LoVo (cell line): Measurements from ENCODE around the gene OVOL3.
"Not testable (repeated sequence)": the region's sequence is repeated elsewhere in the genome, so short reads cannot be mapped to it uniquely, and the experiment has no call there.

Source experiments
- DNase-seq: peaks from one replicate; pipeline ENCODE4 v3.0.0-alpha.2; 2016; ENCODE audit warnings: low spot score

OVOL3 gene

DNA sequence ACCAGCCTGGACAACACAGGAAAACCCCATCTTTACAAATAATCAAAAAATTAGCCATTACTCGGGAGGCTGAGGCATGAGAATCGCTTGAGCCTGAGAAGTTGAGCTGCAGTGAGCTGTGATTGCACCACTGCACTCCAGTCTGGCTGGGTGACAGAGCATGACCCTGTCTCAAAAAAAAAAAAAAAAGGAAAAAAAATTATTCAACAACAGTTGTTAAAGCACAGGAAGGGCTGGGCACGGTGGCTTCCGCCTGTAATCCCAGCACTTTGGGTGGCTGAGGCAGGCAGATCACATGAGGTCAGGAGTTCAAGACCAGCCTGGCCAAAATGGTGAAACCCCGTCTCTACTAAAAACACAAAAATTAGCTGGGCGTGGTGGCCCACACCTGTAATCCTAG, 20.3 kb downstream of the OVOL3 start:
- DNase-seq = not testable (repeated sequence)

DNA sequence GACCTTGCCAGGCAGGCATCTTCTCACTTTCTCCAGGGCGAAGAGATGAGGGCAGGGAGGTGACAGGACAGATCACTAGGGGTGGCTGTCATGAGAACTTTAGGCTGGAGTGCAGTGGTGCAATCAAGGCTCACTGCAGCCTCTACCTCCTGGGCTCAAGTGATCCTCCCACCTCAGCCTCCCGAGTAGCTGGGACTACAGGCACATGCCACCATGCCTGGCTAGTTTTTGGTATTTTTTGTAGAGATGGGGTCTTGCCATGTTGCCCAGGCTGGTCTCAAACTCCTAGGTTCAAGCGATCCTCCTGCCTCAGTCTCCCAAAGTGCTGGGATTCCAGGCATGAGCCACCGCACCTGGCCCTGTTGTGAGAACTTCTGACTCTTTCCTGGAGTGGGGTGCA, 23.9 kb downstream of the OVOL3 start:
- not testable (repeated sequence) for DNase-seq

DNA sequence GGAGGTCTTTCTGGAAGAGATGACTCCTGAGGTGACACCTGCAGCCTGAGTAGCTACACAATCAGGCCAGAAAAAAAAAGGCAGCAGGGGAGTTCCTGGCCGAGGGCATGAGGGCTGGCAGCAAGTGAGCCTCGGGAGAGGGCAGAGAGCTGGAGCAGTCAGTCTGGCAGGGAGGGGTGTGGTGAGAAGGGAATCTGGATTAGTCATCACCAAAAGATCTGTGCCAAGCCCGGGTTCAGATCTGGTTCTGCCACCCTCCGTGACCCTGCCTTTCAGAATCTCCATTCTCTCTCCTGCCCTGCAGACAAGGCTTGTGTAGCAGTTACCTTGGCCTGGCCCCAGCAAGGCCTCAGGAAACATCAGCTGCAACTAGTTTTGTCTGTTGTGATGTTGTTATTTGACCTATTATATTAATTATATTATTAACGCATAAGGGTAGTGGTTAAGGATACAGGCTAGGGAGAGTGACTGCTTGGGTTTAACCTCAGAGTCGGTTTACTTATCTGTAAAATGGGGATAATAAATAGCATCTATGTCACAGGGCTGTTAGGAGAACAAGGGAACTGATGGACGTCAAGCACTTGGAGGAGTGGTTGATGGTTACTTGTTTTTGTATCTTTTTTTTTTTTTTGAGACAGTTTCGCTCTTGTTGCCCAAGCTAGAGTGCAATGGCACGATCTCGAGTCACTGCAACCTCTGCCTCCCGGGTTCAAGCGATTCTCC, 26.2 kb downstream of the OVOL3 start:
- peak; percentile 89 for DNase-seq

DNA sequence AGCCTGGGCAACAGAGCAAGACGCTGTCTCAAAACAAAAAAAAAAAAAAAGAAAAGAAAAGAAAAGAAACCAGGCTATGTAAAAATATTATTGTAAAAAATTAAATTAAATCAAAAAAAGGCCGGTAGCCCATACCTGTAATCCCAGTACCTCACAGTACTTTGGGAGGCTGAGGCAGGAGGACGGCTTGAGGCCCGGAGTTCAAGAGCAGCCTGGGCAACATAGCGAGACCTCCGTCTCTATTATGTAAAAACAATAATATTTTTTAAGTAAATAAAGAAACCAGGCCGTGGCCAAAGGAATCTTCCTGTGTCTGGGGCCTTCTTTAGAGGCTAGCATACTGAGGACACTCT, 28.2 kb downstream of the OVOL3 start:
- DNase-seq = no peak

DNA sequence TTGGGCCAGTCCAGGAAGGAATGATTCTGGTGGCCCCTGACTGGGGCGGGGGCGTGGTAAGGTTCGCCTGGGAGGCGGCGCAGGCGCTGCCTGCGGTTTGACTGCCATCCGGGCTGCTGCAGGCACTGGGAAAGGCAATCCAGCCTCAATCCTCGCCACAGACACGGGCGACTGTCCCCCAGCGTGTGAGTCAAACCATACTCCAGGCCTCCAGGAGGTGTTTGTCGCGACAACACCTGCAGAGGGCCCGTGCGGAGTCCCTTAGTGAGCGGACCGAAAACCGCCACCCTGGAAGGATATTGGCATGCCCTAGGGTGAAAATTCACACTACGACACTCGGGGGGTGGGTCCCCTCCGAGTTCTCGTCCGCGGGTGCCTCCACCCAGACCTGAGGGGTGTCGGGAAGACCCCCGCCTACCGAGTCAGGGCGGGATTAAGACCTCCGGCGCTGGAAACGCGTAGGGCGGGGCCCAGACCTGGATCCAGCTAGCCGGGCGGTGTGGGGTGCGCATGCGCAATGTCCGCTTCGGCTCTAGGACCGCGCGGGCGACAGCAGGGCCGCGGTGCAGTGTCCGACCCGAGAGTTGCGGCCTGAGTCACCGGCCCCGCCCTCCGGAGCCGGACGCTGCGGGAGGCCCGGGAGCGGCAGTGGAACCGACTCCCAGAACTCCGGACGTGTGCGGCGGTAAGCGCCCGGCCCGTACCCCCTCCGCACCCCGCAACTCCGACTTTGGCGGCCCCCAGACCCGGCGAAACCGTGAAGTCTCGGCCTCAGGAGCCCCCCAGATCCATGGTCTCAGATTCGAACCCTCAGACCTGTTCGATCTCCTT, 28.7 kb downstream of the OVOL3 start, which contains the start of gene CAPNS1:
CAPNS1 (plus strand) TSS at position 594 of the 831 bp plus-strand sequence. CDS start 946 bp downstream, outside the sequence.
- DNase-seq = peak; percentile 98

DNA sequence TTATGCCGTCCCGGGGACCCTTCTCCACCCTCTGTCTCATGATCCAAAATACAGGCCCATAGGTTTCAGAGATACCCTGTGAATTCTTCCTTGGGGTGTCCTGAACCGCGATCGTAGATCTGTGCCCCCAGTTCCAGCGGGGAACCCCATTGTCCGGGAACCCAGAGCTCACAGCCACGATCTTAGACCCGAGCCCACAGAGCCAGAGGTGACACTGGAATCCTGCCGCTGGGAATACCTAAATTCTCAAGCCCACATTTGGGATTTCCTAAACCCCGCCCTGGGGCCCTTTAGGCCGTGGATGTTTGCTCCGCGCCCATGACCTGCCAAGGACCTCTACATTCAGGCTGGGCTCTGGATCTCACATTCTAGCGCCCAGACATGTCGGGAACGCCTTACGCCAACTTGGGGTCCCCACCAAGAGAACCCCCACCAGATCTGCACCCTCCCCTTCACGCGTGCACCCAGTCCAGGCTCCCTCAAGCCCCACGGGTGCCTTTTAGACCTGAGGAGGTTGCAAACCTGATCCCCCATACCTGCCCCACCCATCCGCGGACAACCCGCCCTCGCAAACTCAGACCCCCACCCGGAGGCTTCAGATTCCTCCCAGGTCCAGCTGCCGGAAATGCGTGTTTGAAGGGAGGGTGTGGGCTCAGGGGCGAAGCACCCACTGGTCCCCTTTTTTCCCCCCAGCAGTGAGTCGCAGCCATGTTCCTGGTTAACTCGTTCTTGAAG, 29.5 kb downstream of the OVOL3 start:
- peak; percentile 36 for DNase-seq

DNA sequence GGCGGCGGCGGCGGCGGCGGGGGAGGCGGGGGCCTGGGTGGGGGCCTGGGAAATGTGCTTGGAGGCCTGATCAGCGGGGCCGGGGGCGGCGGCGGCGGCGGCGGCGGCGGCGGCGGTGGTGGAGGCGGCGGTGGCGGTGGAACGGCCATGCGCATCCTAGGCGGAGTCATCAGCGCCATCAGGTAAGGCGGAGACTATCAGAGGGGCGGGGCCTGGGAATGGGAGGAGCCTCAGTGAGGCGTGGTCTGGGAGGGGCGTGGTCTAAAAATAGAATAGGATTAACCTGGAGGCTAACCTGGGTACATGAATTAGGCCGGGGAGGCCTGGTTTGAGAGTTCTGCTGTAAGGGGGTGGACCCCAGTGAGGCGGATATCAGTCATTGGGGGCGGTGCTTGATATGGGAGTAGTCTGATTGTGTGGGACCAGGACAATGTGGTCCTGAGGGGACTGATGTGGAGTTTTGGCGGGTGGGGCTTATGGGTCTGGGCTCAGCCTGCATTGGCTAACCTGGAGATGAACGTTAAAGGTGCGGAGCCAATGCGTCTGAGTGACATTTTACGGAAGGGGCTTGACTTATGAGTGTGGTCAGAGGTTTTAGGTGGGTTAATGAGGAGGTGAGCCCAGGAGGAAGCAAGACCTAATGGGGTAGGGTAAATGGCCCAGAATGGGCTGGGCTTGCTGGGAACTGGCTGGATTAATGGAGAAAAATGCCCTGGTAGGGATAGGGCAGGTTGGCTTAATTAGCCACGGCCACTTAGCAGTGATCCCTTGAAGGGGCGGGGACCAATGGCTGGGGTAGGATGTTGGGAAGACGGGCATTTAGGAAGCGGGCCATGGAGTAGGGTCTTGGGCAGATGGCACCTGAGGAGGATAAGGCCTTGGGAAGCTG, 30.3 kb downstream of the OVOL3 start:
- peak; percentile 89 for DNase-seq

DNA sequence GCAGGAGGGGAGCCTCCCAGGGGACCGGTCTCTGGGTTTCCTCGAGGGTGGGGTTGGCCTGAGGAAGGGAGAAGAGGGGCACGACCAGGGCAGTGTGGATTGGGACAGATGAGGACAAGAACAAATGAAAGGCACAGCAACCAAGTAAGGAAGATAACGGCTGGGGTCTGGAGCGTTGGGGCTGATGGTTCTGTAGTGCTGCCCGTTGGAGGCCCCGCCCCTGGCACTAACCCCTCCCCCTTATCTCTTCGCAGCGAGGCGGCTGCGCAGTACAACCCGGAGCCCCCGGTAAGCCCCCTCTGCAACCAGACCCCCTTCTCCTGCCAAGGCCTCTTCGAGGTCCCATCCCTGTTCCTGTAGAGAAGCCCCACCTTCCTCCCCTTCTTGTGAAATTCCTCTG, 31.1 kb downstream of the OVOL3 start:
- no peak for DNase-seq

DNA sequence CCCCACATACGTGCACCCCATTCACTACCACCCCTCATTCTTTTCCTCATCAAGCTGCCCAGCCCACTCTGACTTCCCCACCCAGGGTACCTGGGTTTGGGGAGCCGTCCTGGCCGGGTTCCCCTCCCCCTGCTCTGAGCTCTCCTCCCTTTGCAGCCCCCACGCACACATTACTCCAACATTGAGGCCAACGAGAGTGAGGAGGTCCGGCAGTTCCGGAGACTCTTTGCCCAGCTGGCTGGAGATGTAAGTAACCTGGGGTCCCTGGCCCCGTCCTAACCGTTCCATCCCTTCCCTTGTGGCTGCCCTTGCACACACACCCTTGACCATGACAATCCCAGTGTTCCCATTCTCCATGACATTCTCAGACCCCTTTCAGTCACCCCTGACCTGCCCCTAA, 31.6 kb downstream of the OVOL3 start:
- no peak for DNase-seq

DNA sequence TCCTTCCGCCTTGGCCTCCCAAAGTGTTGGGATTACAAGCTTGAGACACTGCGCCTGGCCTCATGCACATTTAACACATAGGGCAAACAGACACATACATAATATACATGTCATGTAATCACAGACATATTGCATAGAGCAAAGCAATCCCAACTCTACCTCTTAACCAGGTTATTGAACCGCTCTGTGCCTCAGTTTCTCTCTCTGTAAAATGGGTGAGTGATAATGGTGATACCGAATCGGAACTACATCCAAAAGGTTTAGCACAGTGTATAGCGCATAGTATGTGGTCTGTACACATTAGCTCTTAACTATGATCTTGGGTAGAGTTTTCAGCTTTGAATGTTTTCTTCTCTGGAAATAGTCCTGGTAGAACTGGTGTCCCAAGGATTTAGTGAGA, 33.7 kb downstream of the OVOL3 start:
- DNase-seq = no peak

DNA sequence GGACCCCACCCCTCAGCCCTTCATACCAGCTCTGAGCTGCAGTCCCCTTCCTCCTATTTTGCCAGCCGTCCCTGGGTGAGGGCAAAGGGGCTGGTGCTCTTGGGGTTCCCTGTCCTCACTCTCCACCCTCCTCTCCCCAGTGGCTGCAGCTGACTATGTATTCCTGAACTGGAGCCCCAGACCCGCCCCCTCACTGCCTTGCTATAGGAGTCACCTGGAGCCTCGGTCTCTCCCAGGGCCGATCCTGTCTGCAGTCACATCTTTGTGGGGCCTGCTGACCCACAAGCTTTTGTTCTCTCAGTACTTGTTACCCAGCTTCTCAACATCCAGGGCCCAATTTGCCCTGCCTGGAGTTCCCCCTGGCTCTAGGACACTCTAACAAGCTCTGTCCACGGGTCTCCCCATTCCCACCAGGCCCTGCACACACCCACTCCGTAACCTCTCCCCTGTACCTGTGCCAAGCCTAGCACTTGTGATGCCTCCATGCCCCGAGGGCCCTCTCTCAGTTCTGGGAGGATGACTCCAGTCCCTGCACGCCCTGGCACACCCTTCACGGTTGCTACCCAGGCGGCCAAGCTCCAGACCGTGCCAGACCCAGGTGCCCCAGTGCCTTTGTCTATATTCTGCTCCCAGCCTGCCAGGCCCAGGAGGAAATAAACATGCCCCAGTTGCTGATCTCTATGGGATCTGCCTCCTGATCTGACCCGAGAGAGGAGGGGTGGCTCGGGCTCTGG, 38.9 kb downstream of the OVOL3 start:
- DNase-seq = no peak

DNA sequence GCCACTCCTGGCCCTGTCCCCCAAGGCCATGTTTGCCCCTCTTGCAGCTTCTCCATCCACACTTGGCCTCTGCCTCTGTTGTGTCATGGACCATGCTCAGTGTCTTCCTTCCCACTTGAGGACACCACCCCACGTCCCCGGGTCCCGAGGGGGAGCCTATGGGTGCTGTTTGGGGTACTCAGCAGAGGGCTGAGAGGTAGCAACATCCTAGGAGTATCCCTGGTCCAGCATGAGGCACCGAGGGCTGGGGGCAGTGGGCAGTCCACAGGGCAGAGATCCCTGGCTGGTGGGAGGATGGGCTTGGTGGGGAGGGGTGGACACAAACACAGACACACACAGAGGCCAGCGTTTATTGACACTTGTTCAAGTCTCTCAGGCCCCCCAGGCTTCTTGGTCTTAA, 39.6 kb downstream of the OVOL3 start:
- no peak for DNase-seq

DNA sequence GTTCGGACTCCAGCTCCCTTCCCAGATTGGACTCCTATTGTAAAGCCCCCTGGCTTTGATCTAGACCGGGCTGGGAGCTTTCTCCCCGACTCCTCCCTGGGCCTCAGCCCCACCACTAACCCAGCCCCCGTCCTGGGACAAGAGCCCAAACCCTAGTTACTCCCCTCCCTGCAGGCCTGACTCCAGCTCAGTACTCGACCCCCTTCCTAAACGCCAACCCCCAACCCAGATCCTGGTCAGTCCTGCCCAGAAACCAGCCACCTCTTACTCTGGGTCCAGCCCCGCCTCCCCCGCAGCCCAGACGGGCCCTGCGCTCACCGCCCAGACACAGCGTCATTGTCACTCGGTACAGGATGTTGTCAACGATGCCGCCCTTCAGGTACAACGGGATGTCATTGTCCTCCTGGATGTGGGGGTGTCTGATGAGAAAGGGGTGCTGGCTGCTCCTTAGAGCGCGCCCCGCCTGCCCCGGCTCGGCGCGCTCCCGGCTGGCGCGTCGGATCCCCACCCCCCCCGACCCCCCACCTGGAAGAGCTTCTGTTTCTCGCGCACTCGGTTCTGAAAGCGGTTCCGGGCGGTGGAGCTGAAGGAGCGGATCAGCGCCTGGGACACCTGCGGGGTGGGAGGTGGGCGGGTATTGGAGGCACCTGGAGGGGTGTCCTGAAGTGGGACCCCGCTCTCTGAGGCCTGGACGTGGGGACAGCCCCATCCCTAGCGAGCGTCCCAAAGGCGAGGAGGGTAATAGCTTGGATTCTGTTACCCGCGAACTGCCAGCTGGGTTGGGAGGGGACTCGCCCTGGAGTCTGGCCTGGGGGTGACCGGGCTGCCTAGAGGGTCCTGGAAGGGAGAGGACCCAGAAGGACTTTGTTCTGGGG, 40.4 kb downstream of the OVOL3 start:
- no peak for DNase-seq

DNA sequence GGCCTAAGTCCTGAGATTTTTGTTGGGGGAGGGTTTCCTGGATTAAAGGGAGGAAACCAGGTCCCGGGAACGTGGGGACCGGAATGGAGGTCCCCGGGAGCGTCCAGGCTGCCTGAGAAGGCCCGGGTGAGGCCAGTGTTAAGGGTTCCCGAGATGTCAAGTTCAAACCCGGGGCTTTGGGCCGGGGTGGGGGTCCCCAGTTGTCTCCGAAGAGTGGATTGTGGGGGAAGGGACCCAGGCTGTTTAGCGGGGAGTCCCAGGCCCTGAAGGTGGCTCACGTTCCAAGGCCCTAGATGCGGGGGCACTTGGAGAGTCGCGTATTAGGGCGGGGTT, 41.0 kb downstream of the OVOL3 start:
- no peak for DNase-seq

DNA sequence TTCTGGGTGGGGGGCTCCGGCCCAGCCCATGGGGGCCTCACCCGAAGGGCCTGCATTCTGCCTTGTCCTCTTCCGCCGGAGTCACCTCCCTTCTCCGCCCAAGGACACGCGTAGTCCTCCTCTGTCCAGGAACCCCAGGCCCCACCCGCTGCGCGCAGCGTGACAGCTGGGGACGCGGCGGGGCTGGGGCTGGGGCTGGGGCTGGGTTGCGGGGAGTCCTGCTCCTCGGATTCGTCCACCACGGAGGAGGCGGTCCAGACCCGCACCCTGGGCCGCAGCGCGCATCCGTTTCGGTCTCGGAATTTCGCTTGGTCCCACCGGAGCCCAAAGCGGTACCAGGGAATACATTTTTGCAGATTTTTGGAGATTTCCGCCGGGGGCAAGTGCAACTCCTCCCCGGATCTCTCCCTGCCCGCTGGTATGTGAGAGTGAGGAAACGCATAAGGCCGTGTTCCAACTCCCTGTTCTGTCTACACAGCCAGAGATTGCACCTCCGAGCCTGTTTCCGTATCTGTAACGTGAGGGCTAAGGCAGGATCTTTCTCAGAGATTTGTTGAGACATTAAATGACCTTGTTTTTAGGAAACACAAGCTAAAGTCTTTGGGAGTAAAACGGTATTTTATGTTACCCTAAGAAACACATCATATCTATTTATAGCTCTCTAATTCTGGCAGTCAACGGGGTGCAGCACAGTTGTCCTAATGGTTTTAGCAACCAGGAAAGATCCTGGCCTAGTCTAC, 41.6 kb downstream of the OVOL3 start, which contains the start of gene COX7A1:
COX7A1 (minus strand) TSS at position 96 of the 740 bp plus-strand sequence; CDS start at position 56, 40 bp downstream.
- no peak for DNase-seq

DNA sequence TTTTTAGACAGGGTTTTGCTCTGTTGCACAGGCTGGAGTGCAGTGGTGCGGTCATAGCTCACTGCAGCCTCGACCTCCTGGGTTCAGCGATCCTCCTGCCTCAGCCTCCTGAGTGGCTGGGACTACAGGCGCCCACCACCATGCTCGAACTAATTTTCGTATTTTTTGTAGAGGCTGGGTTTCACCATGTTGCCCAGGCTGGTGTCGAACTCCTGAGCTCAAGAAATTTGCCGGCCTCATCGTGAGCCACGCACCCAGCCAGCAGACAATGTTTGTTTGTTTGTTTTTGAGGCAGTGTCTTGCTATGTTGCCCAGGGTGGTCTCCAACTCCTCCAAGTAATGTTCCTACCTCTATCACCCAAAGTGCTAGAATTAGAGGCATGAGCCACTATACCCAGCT, 42.2 kb downstream of the OVOL3 start:
- DNase-seq = no peak

DNA sequence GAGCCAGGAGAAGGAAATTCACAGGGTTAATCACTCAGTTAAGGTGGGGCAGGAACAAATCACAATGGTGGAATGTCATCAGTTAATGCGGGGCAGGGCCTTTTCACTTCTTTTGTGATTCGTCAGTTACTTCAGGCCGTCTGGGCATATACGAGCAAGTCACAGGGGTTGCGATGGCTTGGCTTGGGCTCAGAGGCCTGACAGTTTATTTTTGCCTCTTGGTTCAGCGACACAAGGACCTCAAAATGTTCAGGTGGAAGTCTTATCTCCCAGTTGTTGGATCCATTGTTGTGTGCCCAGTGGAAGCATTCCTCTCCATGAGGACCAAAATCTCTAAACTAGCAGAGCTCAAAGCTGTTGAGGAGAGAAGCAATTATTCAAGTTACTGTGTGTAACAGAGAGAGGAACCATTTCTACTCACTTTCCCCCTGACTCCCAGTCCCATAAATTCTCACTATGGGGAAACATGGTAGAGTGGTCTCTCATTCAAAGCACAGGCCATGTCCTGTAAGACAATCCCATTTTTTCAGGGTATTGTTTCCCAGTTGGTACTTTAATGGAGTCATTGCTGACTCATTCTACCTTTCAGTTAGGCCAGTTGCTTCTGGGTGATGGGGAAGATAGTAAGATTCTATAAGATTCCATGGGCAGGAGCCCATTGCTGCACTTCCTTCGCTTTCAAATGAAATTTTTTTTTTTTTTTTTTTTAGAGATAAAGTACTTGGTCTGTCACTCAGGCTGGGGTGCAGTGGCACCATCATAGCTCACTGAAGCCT, 50.1 kb downstream of the OVOL3 start:
- DNase-seq = no peak
